ENCODE data around the gene TRPC4.
"Not testable (repeated sequence)": the region's sequence is repeated elsewhere in the genome, so short reads cannot be mapped to it uniquely, and the experiment has no call there.

The TRPC4 gene

GRCh38 chr13:37602733-37603381 is 266.7 kb downstream of the TRPC4 start:
- H3K4me1 Mint-ChIP-seq: no peaks in the 10 kb centered on the region
- H3K27ac Mint-ChIP-seq: no peak overlapping the region
- DNase-seq (no peak), ATAC-seq (replicated peaks) (no peak)
- H3K9me3 Mint-ChIP-seq: peaks cover 3 to 11% of the 10 kb centered on the region in 2 donors
- H3K4me3 Mint-ChIP-seq: no peak overlapping the region
- no peaks in the 10 kb centered on the region for H3K27me3 Mint-ChIP-seq
- no peaks in the 10 kb centered on the region for H3K36me3 Mint-ChIP-seq

GRCh38 chr13:37601648-37602440 is 267.7 kb downstream of the TRPC4 start:
- Mint-ChIP-seq H3K36me3 (no peaks in the 10 kb centered on the region), H3K4me1 (no peaks in the 10 kb centered on the region), H3K9me3 (peaks cover 2 to 8% of the 10 kb centered on the region in 2 donors), H3K27me3 (no peaks in the 10 kb centered on the region), H3K4me3 (no peak overlapping the region), H3K27ac (no peak overlapping the region)
- ATAC-seq (replicated peaks) (no peak), DNase-seq (no peak)

- Mint-ChIP-seq H3K36me3 (no peaks in the 10 kb centered on the region), H3K4me1 (no peaks in the 10 kb centered on the region), H3K27ac (no peak overlapping the region), H3K4me3 (no peak overlapping the region), H3K27me3 (no peaks in the 10 kb centered on the region), H3K9me3 (no peaks in the 10 kb centered on the region)
- DNase-seq: no peak
- ATAC-seq (replicated peaks): no peak
Measured at GRCh38 chr13:37599519-37599918, 270.1 kb downstream of the TRPC4 start.

- DNase-seq (no peak), ATAC-seq (replicated peaks) (no peak)
- no peak within 1 kb of the TSS for H3K4me3 Mint-ChIP-seq
- H3K4me1 Mint-ChIP-seq: no peaks in the 10 kb centered on the region
- no peaks in the 10 kb centered on the region for H3K27me3 Mint-ChIP-seq
- no peaks in the 10 kb centered on the region for H3K36me3 Mint-ChIP-seq
- H3K9me3 Mint-ChIP-seq: no peaks in the 10 kb centered on the region
- H3K27ac Mint-ChIP-seq: no peak within 1 kb of the TSS
Measured at GRCh38 chr13:37598597-37598996, 271.0 kb downstream of the TRPC4 start, which contains the start of gene POSTN. Gene POSTN, minus strand, starts transcription at chr13:37598768. Its CDS starts 42 bp downstream, at chr13:37598726.

GRCh38 chr13:37597477-37598025 is 272.0 kb downstream of the TRPC4 start:
- Mint-ChIP-seq H3K36me3 (no peaks in the 10 kb centered on the region), H3K4me1 (no peaks in the 10 kb centered on the region), H3K27ac (no peak overlapping the region), H3K4me3 (no peak overlapping the region), H3K9me3 (no peaks in the 10 kb centered on the region), H3K27me3 (no peaks in the 10 kb centered on the region)
- ATAC-seq (replicated peaks): no peak
- DNase-seq: no peak

- Mint-ChIP-seq H3K27me3 (no peaks in the 10 kb centered on the region), H3K4me3 (no peak overlapping the region), H3K4me1 (no peaks in the 10 kb centered on the region), H3K36me3 (no peaks in the 10 kb centered on the region), H3K9me3 (no peaks in the 10 kb centered on the region), H3K27ac (no peak overlapping the region)
- ATAC-seq (replicated peaks): no peak
- DNase-seq: no peak
Measured at GRCh38 chr13:37596805-37597204, 272.8 kb downstream of the TRPC4 start.

GRCh38 chr13:37595162-37595561 is 274.4 kb downstream of the TRPC4 start:
- peaks cover 0 to 1% of the 10 kb centered on the region in 2 donors for H3K9me3 Mint-ChIP-seq
- H3K36me3 Mint-ChIP-seq: no peaks in the 10 kb centered on the region
- no peaks in the 10 kb centered on the region for H3K4me1 Mint-ChIP-seq
- no peak overlapping the region for H3K27ac Mint-ChIP-seq
- DNase-seq (no peak), ATAC-seq (replicated peaks) (no peak)
- no peak overlapping the region for H3K4me3 Mint-ChIP-seq
- H3K27me3 Mint-ChIP-seq: no peaks in the 10 kb centered on the region

GRCh38 chr13:37594550-37594949 is 275.0 kb downstream of the TRPC4 start:
- Mint-ChIP-seq H3K4me3 (no peak overlapping the region), H3K4me1 (no peaks in the 10 kb centered on the region), H3K27me3 (no peaks in the 10 kb centered on the region), H3K27ac (no peak overlapping the region), H3K9me3 (peaks cover 0 to 1% of the 10 kb centered on the region in 2 donors), H3K36me3 (no peaks in the 10 kb centered on the region)
- ATAC-seq (replicated peaks) (no peak), DNase-seq (no peak)

- not testable (repeated sequence) for H3K27ac Mint-ChIP-seq; DNase-seq; H3K9me3 Mint-ChIP-seq; H3K36me3 Mint-ChIP-seq; ATAC-seq (replicated peaks); H3K4me1 Mint-ChIP-seq; H3K27me3 Mint-ChIP-seq; H3K4me3 Mint-ChIP-seq
Measured at GRCh38 chr13:37589381-37589780, 280.2 kb downstream of the TRPC4 start.

GRCh38 chr13:37587236-37587635 is 282.3 kb downstream of the TRPC4 start:
- no peaks in the 10 kb centered on the region for H3K36me3 Mint-ChIP-seq
- H3K27me3 Mint-ChIP-seq: no peaks in the 10 kb centered on the region
- no peaks in the 10 kb centered on the region for H3K4me1 Mint-ChIP-seq
- H3K9me3 Mint-ChIP-seq: peaks cover 0 to 1% of the 10 kb centered on the region in 2 donors
- H3K27ac Mint-ChIP-seq: no peak overlapping the region
- DNase-seq (no peak), ATAC-seq (replicated peaks) (no peak)
- H3K4me3 Mint-ChIP-seq: no peak overlapping the region

Measured in stimulated activated naive B cell treated with anti-CD40 and anti-IgM and Interleukin-4, amounts not matched to agents 10 μg/mL and 1 μg/mL and 100 μg/mL, for 72 hours (primary cell).